Thyroid gland (tissue), 4 donors: Measurements from ENCODE around the gene RFTN1.

Experiments
- POLR2A ChIP-seq, 2 donors: fragments of 450-650 bp; IDR thresholded peaks; one replicate each; pipeline ENCODE4 v1.6.1; 2017; ENCODE audit warnings: antibody characterized with exemption in 2 of 2, mild to moderate bottlenecking in 2 of 2, moderate library complexity in 1 of 2
- TF ChIP-seq, protein P1 (sequence below), 6 experiments: fragments of 200-600 bp in 3 of 6; fragments of 450-650 bp in 3 of 6; sonication (generic) in 3 of 6; IDR thresholded peaks; one replicate each; pipeline ENCODE4 v1.5.1; 2016 to 2019; ENCODE audit warnings: antibody characterized with exemption in 6 of 6, mild to moderate bottlenecking in 2 of 6, inconsistent platforms in 1 of 6, moderate library complexity in 1 of 6

DNA sequence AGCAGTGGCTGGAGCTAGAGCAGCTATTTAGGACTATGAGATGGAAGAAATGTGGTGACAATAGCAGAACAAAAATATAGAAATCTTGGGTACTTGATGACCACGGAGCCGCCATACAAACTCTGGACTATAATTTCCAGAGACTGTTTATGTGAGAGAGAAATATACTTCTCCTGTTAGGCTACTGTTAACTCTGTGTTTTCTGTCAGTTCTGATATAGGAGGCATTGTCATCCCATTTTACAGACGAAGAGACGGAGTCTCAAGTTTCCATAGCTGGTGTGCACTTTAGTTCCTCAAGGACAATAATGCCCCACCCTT is 22.8 kb upstream of the RFTN1 start:
- TF ChIP-seq, protein P1, sequence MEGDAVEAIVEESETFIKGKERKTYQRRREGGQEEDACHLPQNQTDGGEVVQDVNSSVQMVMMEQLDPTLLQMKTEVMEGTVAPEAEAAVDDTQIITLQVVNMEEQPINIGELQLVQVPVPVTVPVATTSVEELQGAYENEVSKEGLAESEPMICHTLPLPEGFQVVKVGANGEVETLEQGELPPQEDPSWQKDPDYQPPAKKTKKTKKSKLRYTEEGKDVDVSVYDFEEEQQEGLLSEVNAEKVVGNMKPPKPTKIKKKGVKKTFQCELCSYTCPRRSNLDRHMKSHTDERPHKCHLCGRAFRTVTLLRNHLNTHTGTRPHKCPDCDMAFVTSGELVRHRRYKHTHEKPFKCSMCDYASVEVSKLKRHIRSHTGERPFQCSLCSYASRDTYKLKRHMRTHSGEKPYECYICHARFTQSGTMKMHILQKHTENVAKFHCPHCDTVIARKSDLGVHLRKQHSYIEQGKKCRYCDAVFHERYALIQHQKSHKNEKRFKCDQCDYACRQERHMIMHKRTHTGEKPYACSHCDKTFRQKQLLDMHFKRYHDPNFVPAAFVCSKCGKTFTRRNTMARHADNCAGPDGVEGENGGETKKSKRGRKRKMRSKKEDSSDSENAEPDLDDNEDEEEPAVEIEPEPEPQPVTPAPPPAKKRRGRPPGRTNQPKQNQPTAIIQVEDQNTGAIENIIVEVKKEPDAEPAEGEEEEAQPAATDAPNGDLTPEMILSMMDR (IDR thresholded peaks at IDR 0.05), result no peak
- no peak for TF ChIP-seq POLR2A (IDR thresholded peaks at IDR 0.05)
